Esophagus squamous epithelium (tissue), 5 donors: ENCODE data around the gene DGKB. TPM values are rescaled to one million over a fixed set of nuclear protein-coding genes. Genes with fewer than 3 reads are reported as not detected.

Experiments used
- DNase-seq: peaks from one replicate; lab custom pipeline; 2025; lab: John Stamatoyannopoulos, UW
- H3K27ac ChIP-seq, 4 donors: fragments of 200-600 bp; sonication (generic); one replicate each; pipeline ENCODE4 v1.5.1; 2016 to 2019; ENCODE audit warnings: mild to moderate bottlenecking in 1 of 4
- H3K27me3 ChIP-seq, 4 donors: fragments of 200-600 bp; sonication (generic); 1 replicate in 3 of 4; 2 replicates in 1 of 4; pipeline versions ENCODE4 v1.5.1 to v1.6.0; 2017 to 2021; ENCODE audit warnings: antibody characterized with exemption in 1 of 4
- H3K36me3 ChIP-seq, 3 donors: fragments of 200-600 bp; sonication (generic); one replicate each; pipeline ENCODE4 v1.5.1; 2016 to 2019
- H3K4me1 ChIP-seq, 3 donors: fragments of 200-600 bp; sonication (generic); one replicate each; pipeline ENCODE4 v1.5.1; 2017 to 2019
- H3K4me3 ChIP-seq, 4 donors: fragments of 200-600 bp; sonication (generic); 1 replicate in 3 of 4; 2 replicates in 1 of 4; pipeline ENCODE4 v1.5.1; 2016 to 2019; ENCODE audit warnings: mild to moderate bottlenecking in 2 of 4, moderate library complexity in 1 of 4
- H3K9me3 ChIP-seq, 3 donors: fragments of 200-600 bp; sonication (generic); one replicate each; pipeline ENCODE4 v1.5.1; 2016 to 2019
- CTCF ChIP-seq, 6 experiments: fragments of 450-650 bp in 4 of 6; fragments of 200-600 bp in 2 of 6; sonication (generic) in 2 of 6; IDR thresholded peaks; one replicate each; pipeline ENCODE4 v1.5.1; 2016 to 2019; ENCODE audit warnings: antibody characterized with exemption in 6 of 6, mild to moderate bottlenecking in 4 of 6, moderate library complexity in 4 of 6
- POLR2A ChIP-seq, 4 donors: fragments of 450-650 bp; IDR thresholded peaks; one replicate each; pipeline ENCODE4 v1.6.1; 2017; ENCODE audit warnings: antibody characterized with exemption in 4 of 4, mild to moderate bottlenecking in 4 of 4, moderate library complexity in 3 of 4
- WGBS, 2 donors: methylation state at CpG; one replicate each; pipeline ENCODE4 v1.1.5; 2018; 5-methylcytosine and 5-hydroxymethylcytosine counted together
- intact Hi-C: fragments of 100-400 bp; cut with DNase I; formaldehyde crosslinking; loops from one replicate; pipeline ENCODE4 v1.15.0; 2022
- total RNA-seq, 4 donors: library from RNA; depleted of rRNA; stranded (reverse); fragments of >200 nt; gene quantifications; one replicate each; pipeline ENCODE4 v1.1.0, GENCODE V29; 2016
- donor health status: DM: yes; HTN: yes; CAD: no.

DGKB gene
- total RNA-seq, 4 donors from 2014 or later: 0.09 to 1.1 (median 0.23) TPM; not detected in 1

DNA sequence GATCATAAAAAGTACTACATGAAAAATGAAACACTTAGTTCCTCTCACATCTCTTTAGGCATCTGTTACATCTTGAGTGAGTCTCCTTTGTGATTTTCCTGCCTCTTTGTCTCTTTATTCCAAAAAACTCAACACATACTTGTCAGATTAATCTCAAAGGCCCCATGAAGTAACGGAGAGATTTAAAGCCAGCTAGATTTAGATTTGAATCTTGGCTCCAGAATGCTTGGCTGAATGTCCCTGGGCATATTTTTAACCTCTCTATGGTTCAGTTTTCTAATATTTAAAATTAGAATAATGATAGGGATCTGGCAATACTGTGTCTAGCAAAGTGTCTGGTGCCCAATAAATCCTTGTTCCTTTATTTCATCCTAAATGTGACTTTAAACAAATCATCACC lies 140.0 kb downstream of the DGKB start:
- no peaks in the 10 kb centered on the region for H3K36me3 ChIP-seq
- intact Hi-C loops: no loop called here

GRCh38 chr7:14761510-14762296 lies 140.8 kb downstream of the DGKB start:
- no peak for TF ChIP-seq CTCF (IDR thresholded peaks at IDR 0.05)
- no peak for TF ChIP-seq POLR2A (IDR thresholded peaks at IDR 0.05)
- no peak for DNase-seq
- WGBS, 2 donors: 37 to 38% methylated on average over 4 of the region's 4 CpGs
- no peaks in the 10 kb centered on the region for H3K36me3 ChIP-seq
- no peaks in the 10 kb centered on the region for H3K9me3 ChIP-seq
- H3K27ac ChIP-seq: no peak overlapping the region
- no peak overlapping the region for H3K4me3 ChIP-seq
- intact Hi-C loops: no loop called here
- H3K27me3 ChIP-seq: no peaks in the 10 kb centered on the region
- H3K4me1 ChIP-seq: no peaks in the 10 kb centered on the region

More for the DNA sequence above, 140.0 kb downstream of the DGKB start:
- Histone ChIP-seq H3K4me1 (no peaks in the 10 kb centered on the region), H3K4me3 (no peak overlapping the region), H3K9me3 (no peaks in the 10 kb centered on the region), H3K27me3 (no peaks in the 10 kb centered on the region), H3K27ac (no peak overlapping the region)
- TF ChIP-seq CTCF (IDR thresholded peaks at IDR 0.05) (no peak), POLR2A (IDR thresholded peaks at IDR 0.05) (no peak)
- 18 to 28% methylated on average over 1 of the region's 1 CpG for WGBS, 2 donors
- DNase-seq: no peak

DNA sequence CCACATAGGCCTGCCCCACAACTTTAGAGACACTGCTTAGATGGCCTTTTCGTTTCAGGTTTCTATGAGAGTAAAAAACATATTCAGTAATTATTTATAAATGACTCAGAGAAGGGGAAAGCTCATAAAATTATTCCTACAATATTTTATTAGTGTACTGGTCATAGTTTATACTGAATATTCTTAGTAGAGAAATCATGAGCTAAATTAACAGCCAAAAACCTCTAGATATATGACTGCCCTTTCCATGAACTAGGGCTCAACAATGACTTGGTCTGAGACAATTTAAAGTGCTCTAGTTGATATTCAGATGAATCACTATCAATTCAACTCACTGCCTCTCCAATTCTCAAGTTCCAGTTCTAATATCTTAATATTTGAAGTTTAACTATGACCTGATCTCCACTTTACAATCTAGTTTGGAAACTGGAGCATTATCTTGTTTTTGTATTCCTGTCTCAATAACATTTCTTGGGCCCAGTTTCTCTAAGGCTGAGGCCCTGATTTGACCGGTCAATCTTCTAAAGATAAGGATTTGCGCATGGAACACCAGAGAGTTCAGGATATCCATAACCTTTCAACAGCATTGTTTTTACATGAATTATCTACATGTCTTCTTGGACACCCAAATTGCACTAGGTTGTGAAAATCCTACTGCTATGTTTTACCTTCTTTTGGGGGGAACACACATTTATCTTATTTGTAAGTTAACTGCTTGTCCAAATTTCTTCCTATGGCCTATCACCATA lies 141.6 kb downstream of the DGKB start:
- intact Hi-C loops: no loop called here
- Histone ChIP-seq H3K36me3 (no peaks in the 10 kb centered on the region), H3K27ac (no peak overlapping the region), H3K4me1 (no peaks in the 10 kb centered on the region), H3K27me3 (no peaks in the 10 kb centered on the region), H3K9me3 (no peaks in the 10 kb centered on the region), H3K4me3 (no peak overlapping the region)
- TF ChIP-seq POLR2A (IDR thresholded peaks at IDR 0.05) (no peak), CTCF (IDR thresholded peaks at IDR 0.05) (no peak)
- WGBS, 2 donors: 64 to 77% methylated on average over 3 of the region's 3 CpGs
- no peak for DNase-seq

- no peak for TF ChIP-seq POLR2A (IDR thresholded peaks at IDR 0.05)
- TF ChIP-seq CTCF (IDR thresholded peaks at IDR 0.05): no peak
- no peaks in the 10 kb centered on the region for H3K27me3 ChIP-seq
- H3K36me3 ChIP-seq: no peaks in the 10 kb centered on the region
- H3K9me3 ChIP-seq: no peaks in the 10 kb centered on the region
- H3K4me1 ChIP-seq: no peaks in the 10 kb centered on the region
- WGBS, 2 donors: 70 to 71% methylated on average over 5 of the region's 5 CpGs
- no peak for DNase-seq
- no peak overlapping the region for H3K27ac ChIP-seq
- intact Hi-C loops: no loop called here
- H3K4me3 ChIP-seq: no peak overlapping the region
Measured at GRCh38 chr7:14759785-14760184, 142.8 kb downstream of the DGKB start.

DNA sequence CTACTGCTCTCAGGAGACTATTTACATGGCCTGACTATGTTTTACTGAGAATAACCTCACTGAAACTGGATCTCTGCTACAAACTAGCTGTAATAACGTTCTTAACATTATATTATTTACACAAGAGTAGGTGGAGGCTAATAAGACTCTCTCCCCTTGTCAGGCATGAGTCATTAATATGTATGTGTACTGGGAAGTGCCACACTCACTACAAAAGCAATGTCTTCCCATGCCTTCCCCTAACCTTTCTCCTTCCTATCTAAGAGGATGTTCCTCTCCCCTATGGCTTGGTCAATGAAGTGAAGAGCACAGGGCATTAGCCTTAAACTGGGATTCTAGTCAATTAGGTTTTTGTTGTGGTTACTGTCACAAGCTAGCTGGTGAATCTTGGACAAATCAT lies 147.9 kb downstream of the DGKB start:
- Histone ChIP-seq H3K9me3 (no peaks in the 10 kb centered on the region), H3K27me3 (no peaks in the 10 kb centered on the region), H3K4me3 (no peak overlapping the region), H3K36me3 (no peaks in the 10 kb centered on the region), H3K4me1 (no peaks in the 10 kb centered on the region), H3K27ac (no peak overlapping the region)
- intact Hi-C loops: no loop called here
- 30 to 37% methylated on average over 1 of the region's 1 CpG for WGBS, 2 donors
- TF ChIP-seq POLR2A (IDR thresholded peaks at IDR 0.05) (no peak), CTCF (IDR thresholded peaks at IDR 0.05) (no peak)
- no peak for DNase-seq
